H7 (cell line): ENCODE results near the gene APOC1. TPM values are rescaled to one million over a fixed set of nuclear protein-coding genes. Genes with fewer than 3 reads are reported as not detected.
A peak's percentile ranks its signal among the peaks of the same experiment; 100 is the strongest.
"Not testable (repeated sequence)": the region's sequence is repeated elsewhere in the genome, so short reads cannot be mapped to it uniquely, and the experiment has no call there.

Experiments used
- DNase-seq: peaks from one replicate; pipeline ENCODE4 v3.0.0; 2012
- H3K27me3 ChIP-seq: 2 replicates; pipeline ENCODE4 v1.6.0; 2011; ENCODE audit warnings: mild to moderate bottlenecking, low read length; ENCODE audit not compliant: control insufficient read depth, insufficient read depth
- H3K36me3 ChIP-seq: replicated peaks from 2 replicates; pipeline ENCODE4 v1.5.1; 2011; ENCODE audit warnings: low read length; ENCODE audit not compliant: control insufficient read depth, insufficient read depth
- H3K4me3 ChIP-seq: 2 replicates; pipeline ENCODE4 v1.5.1; 2011; ENCODE audit warnings: low read depth, mild to moderate bottlenecking, control low read depth, low read length, moderate library complexity; ENCODE audit not compliant: insufficient read depth
- total RNA-seq: library from RNA; depleted of rRNA; stranded (reverse); fragments of >200 nt; shearing (Covaris generic); gene quantifications from 2 replicates; pipeline ENCODE4 v1.2.3, GENCODE V29; 2014; rRNA removed

The APOC1 gene
- 65.6 and 139 TPM in 2 replicates for total RNA-seq

DNA sequence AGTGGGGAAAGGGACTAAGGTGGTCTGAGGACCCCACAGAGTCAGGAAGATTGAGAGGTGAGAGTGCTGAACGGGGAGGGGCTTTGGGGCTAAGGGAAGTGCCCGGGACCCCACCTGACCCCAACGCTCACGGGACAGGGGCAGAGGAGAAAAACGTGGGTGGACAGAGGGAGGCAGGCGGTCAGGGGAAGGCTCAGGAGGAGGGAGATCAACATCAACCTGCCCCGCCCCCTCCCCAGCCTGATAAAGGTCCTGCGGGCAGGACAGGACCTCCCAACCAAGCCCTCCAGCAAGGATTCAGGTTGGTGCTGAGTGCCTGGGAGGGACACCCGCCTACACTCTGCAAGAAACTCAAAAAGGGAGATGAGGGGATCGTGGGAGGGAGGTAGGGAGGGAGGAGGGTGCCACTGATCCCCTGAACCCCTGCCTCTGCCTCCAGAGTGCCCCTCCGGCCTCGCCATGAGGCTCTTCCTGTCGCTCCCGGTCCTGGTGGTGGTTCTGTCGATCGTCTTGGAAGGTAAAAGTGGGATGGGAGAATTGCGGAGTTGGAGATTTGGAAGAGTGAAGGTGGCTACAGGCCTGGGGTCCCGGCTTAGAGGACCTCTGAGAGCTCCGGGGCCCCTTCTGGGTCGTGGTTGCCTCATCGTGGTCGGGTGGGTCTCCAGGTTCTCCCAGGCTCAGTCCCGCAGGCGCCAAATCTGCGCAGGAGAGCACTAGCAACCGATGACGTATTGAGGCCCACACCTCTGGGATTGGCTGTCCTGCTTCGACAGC lies at the start of gene APOC1:
TSS of gene APOC1 (plus strand) at position 176 of the 774 bp plus-strand sequence. CDS start at position 460, 284 bp downstream.
- DNase-seq: peak; percentile 96
- H3K4me3 ChIP-seq: peak within 1 kb of the TSS; percentile 61
- not testable (repeated sequence) for H3K36me3 ChIP-seq, H3K27me3 ChIP-seq

DNA sequence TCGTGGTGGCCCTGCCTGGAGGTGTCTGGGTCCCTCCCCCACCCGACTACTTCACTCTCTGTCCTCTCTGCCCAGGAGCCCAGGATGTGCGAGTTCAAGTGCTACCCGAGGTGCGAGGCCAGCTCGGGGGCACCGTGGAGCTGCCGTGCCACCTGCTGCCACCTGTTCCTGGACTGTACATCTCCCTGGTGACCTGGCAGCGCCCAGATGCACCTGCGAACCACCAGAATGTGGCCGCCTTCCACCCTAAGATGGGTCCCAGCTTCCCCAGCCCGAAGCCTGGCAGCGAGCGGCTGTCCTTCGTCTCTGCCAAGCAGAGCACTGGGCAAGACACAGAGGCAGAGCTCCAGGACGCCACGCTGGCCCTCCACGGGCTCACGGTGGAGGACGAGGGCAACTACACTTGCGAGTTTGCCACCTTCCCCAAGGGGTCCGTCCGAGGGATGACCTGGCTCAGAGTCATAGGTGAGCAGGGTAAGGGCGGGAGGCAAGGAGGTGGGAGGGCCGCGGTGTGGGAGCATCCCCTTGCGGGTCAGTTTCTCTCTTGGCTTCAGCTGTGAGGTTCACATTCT lies 49.1 kb upstream of the APOC1 start:
- H3K4me3 ChIP-seq: no peak overlapping the region
- H3K27me3 ChIP-seq: no peaks in the 10 kb centered on the region
- peak; percentile 36 for DNase-seq
- H3K36me3 ChIP-seq: peaks cover 19% of the 10 kb centered on the region

DNA sequence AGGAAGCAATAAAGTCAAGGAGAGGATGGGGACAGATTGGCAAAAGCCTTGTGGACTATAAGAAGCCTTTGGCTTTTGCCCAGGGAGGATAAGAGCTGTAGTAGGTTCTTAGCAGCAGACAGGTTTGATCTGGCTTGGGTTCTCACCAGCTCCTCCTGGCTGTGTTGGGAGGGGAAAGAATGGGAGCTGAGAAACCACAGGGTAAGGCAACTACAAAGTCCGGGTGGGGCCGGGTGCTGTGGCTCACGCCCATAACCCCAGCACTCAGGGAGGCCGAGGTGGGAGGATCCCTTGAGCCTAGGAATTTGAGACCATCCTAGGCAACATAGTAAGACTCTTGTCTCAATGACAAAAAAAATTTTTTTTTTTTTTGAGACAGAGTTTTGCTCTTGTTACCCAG lies 47.7 kb upstream of the APOC1 start:
- H3K4me3 ChIP-seq: no peak overlapping the region
- H3K36me3 ChIP-seq: peaks cover 27% of the 10 kb centered on the region
- peak; percentile 22 for DNase-seq
- no peaks in the 10 kb centered on the region for H3K27me3 ChIP-seq

DNA sequence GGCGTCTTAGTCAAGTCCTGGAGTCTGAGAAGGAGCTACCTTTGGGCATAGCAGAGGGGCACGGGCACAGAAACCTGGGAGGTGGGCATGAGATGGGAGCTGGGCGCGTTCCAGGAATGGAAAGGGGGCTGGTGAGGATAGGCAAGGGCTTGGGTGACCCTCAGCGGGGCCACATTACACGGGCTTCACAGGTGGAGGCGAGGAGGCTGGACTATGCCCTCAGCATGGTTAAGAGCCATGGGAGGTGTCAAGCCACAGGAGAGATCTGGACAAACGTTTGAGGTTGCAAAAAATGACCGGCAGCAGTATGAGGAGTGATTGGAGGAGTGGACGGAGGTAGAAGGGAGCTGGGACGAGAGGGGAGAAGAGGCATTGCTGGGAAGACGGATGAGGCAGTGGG lies 46.8 kb upstream of the APOC1 start:
- DNase-seq: peak; percentile 22
- Histone ChIP-seq H3K36me3 (peaks cover 36% of the 10 kb centered on the region), H3K27me3 (no peaks in the 10 kb centered on the region), H3K4me3 (no peak overlapping the region)

DNA sequence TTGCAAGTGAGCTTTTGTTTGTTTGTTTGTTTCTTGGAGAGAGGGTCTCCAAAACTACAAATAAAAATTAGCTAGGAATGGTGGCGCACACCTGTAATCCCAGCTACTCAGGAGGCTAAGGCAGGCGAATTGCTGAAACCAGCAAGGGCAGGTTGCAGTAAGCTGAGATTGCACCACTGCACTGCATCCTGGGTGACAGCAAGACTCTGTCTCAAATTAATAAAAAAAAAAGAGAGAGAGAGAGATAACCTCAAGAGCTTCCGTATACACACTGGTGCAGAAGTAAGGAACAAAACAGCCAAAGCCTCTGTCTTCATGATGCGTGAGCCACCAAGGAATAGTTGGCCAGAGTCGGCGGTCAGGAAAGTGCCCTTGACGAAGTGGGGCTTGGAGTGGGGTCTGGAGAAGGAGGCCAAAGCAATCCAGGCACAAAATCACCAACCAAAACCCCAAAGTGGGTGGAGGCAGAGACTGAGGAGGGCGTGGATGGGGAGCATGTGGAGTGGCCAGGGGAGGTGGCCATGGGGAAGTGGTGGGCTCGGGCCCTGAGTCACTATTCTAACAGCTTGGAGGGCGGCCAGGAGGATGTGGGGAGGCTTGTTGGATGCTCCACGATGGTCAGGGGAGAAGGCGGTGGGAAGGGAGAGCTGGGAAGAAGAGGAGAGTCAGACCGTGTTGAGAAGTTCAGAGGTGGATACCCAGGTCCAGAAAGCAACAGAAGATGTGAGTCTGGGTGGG lies 44.5 kb upstream of the APOC1 start:
- no peak for DNase-seq
- Histone ChIP-seq H3K36me3 (peaks cover 56% of the 10 kb centered on the region), H3K4me3 (no peak overlapping the region), H3K27me3 (no peaks in the 10 kb centered on the region)

DNA sequence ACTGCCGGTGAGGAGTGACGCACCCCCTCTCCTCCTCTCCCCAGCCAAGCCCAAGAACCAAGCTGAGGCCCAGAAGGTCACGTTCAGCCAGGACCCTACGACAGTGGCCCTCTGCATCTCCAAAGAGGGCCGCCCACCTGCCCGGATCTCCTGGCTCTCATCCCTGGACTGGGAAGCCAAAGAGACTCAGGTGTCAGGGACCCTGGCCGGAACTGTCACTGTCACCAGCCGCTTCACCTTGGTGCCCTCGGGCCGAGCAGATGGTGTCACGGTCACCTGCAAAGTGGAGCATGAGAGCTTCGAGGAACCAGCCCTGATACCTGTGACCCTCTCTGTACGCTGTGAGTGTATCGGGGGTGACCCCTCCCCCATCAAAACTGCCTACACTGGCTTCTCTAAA lies 42.6 kb upstream of the APOC1 start:
- Histone ChIP-seq H3K4me3 (no peak overlapping the region), H3K36me3 (peaks cover 58% of the 10 kb centered on the region), H3K27me3 (no peaks in the 10 kb centered on the region)
- DNase-seq: no peak

DNA sequence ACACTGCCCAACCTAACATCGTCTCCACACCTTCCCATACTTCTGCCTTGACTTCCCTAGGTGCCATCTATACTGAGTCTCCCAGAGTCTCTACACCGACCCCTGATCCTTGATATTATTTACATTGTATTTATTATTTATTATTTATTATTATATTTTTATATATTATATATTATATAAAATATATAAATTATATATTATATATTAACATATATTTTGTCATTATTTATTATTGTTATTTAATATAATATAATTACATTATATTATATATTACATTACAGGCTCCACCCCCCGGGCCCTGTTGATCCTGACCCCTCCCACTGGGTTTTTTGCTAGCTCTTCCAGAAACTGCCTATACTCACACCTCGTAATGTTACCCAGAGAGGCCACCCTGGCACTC lies 41.7 kb upstream of the APOC1 start:
- peaks cover 61% of the 10 kb centered on the region for H3K36me3 ChIP-seq
- no peaks in the 10 kb centered on the region for H3K27me3 ChIP-seq
- no peak for DNase-seq
- H3K4me3 ChIP-seq: no peak overlapping the region

DNA sequence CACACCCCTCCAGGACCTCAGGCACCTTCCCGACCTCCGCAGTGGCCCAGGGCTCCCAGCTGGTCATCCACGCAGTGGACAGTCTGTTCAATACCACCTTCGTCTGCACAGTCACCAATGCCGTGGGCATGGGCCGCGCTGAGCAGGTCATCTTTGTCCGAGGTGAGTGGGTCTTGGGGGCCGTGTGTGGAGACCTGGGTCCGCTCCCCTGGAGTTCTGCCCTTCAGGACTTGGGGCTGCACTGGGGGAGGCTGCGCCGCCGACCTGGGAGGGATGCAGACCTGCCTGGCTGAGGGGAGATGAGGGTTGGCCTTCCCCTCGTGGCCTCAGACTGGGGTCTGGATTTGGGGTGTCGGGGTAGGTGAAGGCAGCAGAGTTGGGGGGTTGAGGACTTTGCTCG lies 40.1 kb upstream of the APOC1 start:
- Histone ChIP-seq H3K36me3 (peaks cover 61% of the 10 kb centered on the region), H3K4me3 (no peak overlapping the region), H3K27me3 (no peaks in the 10 kb centered on the region)
- peak; percentile 11 for DNase-seq

DNA sequence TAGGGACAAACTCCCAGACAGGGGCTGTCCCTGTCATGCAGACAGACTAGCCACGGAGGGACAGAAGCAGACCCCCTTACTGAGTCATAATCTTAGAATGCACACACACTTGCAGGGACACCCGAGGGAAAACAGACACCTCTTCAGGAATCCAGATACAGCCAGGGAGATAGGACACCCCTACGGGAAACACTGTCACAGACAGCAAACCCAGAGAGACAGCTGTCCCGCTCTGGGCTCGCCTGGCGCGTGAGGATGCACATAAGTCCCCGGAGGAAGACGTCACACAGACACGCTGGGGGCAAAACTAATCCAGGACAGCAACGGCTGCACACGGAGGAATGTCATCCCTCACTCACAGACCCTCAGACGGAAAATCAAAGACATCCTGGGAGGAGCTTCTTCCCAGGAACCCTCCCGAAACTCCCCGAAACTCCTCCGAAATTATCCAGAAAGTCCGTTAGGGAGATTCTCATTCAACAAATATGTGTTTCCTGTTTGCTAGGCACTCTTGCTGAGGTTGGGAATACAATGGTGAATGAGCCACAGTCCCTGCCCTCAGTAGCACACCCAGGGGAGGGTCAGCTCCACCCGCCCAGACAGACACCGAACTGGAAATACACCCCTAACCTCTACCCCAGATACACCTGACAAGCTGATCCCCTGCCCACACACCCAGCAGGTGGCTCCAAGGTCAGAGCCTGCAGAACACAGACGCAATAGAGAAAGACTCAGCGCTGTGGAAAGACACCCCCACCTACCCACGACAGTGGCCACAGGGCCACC lies 38.5 kb upstream of the APOC1 start:
- peaks cover 60% of the 10 kb centered on the region for H3K36me3 ChIP-seq
- DNase-seq: peak; percentile 15

DNA sequence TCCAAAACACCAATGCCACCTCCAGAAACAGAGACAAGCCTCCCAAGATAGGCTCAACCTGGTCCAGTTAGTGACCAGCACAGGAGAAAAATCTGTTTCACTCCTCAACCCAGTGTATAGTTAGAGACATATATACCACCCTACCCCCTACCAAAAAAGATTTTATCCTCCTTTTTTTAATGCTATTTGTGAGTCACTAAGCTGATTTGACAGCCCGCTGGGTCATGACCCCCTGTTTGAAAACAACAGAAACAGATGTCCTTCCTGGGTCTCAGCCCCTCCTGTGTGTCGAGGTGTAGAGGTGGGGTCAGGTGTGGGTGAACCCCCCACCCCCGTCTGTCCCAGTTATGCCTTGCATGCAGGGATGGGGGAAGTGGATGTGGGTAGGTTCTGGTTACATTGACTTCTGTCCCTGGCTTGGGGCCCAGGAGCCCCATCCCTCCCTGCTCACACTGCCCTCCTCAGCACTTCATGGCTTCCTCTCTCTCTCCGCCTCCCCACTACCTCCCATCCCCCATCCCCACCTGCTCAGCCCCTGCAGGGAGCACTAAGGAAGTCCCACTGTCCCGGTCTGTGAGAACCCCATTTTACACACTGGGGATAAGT lies 37.4 kb upstream of the APOC1 start:
- Histone ChIP-seq H3K36me3 (peaks cover 50% of the 10 kb centered on the region), H3K27me3 (no peaks in the 10 kb centered on the region), H3K4me3 (no peak overlapping the region)
- peak; percentile 52 for DNase-seq

More for the DNA sequence above, 38.5 kb upstream of the APOC1 start:
- Histone ChIP-seq H3K4me3 (no peak overlapping the region), H3K27me3 (no peaks in the 10 kb centered on the region)

DNA sequence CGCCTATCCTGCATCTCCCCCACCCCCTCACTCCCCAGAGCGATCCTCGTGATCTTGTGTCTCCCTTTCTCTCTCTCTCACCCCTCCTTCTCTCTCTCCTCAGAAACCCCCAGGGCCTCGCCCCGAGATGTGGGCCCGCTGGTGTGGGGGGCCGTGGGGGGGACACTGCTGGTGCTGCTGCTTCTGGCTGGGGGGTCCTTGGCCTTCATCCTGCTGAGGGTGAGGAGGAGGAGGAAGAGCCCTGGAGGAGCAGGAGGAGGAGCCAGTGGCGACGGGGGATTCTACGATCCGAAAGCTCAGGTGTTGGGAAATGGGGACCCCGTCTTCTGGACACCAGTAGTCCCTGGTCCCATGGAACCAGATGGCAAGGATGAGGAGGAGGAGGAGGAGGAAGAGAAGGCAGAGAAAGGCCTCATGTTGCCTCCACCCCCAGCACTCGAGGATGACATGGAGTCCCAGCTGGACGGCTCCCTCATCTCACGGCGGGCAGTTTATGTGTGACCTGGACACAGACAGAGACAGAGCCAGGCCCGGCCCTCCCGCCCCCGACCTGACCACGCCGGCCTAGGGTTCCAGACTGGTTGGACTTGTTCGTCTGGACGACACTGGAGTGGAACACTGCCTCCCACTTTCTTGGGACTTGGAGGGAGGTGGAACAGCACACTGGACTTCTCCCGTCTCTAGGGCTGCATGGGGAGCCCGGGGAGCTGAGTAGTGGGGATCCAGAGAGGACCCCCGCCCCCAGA lies 36.1 kb upstream of the APOC1 start:
- H3K27me3 ChIP-seq: no peaks in the 10 kb centered on the region
- H3K4me3 ChIP-seq: no peak overlapping the region
- DNase-seq: peak; percentile 65
- H3K36me3 ChIP-seq: peaks cover 40% of the 10 kb centered on the region

DNA sequence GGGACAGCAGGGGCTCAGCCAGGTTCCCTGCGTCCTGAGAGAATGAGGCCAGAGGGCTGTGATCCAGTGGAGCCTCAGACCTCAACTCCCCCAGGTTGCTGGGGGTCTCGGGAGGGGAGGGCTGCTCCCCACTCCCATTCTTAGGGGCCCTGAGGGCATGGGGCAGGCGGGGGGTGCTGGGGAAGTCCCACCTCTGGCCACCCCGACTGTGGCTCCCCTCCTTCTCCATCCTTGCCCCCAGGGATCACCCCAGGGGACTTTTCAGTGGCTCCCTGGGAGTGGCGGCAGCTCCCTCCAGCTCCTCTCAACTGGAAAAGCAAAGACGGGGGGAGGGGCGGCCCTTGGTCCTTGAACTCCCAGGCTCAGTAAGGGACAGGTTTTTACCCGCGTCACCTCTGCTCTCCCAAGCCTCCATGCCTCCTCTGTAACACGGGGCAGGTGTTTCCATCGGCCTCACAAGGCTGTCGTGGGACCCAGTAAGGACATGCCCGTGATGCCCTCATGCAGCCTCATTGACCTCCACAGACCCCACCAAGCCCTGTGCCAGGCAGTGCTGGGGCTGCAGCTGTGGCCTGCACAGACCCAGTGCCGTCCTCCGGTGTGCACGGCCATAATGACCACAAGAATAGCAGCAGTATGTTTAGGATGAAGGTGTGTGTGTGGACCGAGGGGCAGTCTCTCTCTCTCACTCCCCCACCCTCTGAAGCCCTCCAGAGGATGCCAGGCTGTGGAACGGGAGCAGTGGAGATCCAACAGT lies 34.9 kb upstream of the APOC1 start:
- no peaks in the 10 kb centered on the region for H3K27me3 ChIP-seq
- H3K36me3 ChIP-seq: peaks cover 31% of the 10 kb centered on the region
- peak; percentile 63 for DNase-seq
- no peak overlapping the region for H3K4me3 ChIP-seq

DNA sequence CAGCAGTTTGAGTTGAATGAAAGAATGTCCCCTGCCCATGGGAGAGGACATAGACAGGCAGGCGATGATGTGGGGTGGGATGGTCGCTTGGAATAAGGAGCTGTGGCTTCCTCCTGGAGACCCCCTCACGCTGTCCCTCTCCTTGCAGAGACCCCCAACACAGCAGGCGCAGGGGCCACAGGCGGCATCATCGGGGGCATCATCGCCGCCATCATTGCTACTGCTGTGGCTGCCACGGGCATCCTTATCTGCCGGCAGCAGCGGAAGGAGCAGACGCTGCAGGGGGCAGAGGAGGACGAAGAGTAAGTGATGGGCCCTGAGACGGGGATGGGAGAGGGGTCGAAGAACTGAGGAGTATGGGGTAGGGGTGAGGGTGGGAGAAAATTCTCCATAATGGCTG lies 32.3 kb upstream of the APOC1 start:
- DNase-seq: peak; percentile 45
- Histone ChIP-seq H3K27me3 (no peaks in the 10 kb centered on the region), H3K4me3 (no peak overlapping the region), H3K36me3 (peaks cover 15% of the 10 kb centered on the region)
